ENCODE data around the gene HAGHL.

Gene HAGHL

GRCh38 chr16:680967-681745 is 45.8 kb upstream of the HAGHL start:
- no peak for TF ChIP-seq CTCF (IDR thresholded peaks at IDR 0.05; ENCODE audit: borderline replicate concordance, extremely low read depth, low read length, poor library complexity, severe bottlenecking)
- no peak for TF ChIP-seq EZH2 (IDR thresholded peaks at IDR 0.05; ENCODE audit: borderline replicate concordance, low read depth, low read length, severe bottlenecking)
- Histone ChIP-seq H4K20me1 (ENCODE audit: insufficient read depth, low read length) (peaks cover 47% of the 10 kb centered on the region), H3K36me3 (ENCODE audit: insufficient read depth, low read length) (peaks cover 49% of the 10 kb centered on the region), H3K27me3 (ENCODE audit: insufficient read depth, low read length, poor library complexity) (no peaks in the 10 kb centered on the region), H3K79me2 (ENCODE audit: insufficient read depth, low read length) (peaks cover 37% of the 10 kb centered on the region), H2AFZ (ENCODE audit: low read depth, low read length) (no peak overlapping the region), H3K27ac (ENCODE audit: low read length) (peak overlapping the region; percentile 76), H3K9me3 (ENCODE audit: insufficient read depth, low read length, severe bottlenecking) (no peaks in the 10 kb centered on the region), H3K9ac (ENCODE audit: low read depth, low read length) (peak overlapping the region; percentile 82), H3K4me2 (ENCODE audit: insufficient read depth, low read length) (peak overlapping the region; percentile 99), H3K4me1 (ENCODE audit: insufficient read depth, low read length) (peaks cover 66% of the 10 kb centered on the region), H3K4me3 (ENCODE audit: low read depth in 1 of 2, low read length in 2 of 2) (peak overlapping the region; percentile 42 to 98; a peak in 3 of 4 replicates)
- no peak for DNase-seq
- ATAC-seq (ENCODE audit: insufficient read depth, low read depth): no peak

GRCh38 chr16:681746-682427 is 45.0 kb upstream of the HAGHL start:
- DNase-seq (no peak), ATAC-seq (ENCODE audit: insufficient read depth, low read depth) (no peak)
- H3K9me3 ChIP-seq (ENCODE audit: insufficient read depth, low read length, severe bottlenecking): no peaks in the 10 kb centered on the region
- TF ChIP-seq CTCF (IDR thresholded peaks at IDR 0.05; ENCODE audit: borderline replicate concordance, extremely low read depth, low read length, poor library complexity, severe bottlenecking): no peak
- TF ChIP-seq EZH2 (IDR thresholded peaks at IDR 0.05; ENCODE audit: borderline replicate concordance, low read depth, low read length, severe bottlenecking): no peak
- no peak overlapping the region for H3K27ac ChIP-seq (ENCODE audit: low read length)
- no peaks in the 10 kb centered on the region for H3K27me3 ChIP-seq (ENCODE audit: insufficient read depth, low read length, poor library complexity)
- peaks cover 56% of the 10 kb centered on the region for H3K36me3 ChIP-seq (ENCODE audit: insufficient read depth, low read length)
- H3K9ac ChIP-seq (ENCODE audit: low read depth, low read length): peak overlapping the region; percentile 82
- H2AFZ ChIP-seq (ENCODE audit: low read depth, low read length): no peak overlapping the region
- H3K4me3 ChIP-seq (ENCODE audit: low read depth in 1 of 2, low read length in 2 of 2): peak overlapping the region in 1 of 2 experiments; percentile 98; a peak in 3 of 4 replicates
- peaks cover 37% of the 10 kb centered on the region for H3K79me2 ChIP-seq (ENCODE audit: insufficient read depth, low read length)
- peaks cover 44% of the 10 kb centered on the region for H4K20me1 ChIP-seq (ENCODE audit: insufficient read depth, low read length)
- peaks cover 67% of the 10 kb centered on the region for H3K4me1 ChIP-seq (ENCODE audit: insufficient read depth, low read length)
- peak overlapping the region; percentile 99 for H3K4me2 ChIP-seq (ENCODE audit: insufficient read depth, low read length)

GRCh38 chr16:682493-683395 is 44.2 kb upstream of the HAGHL start:
- Histone ChIP-seq H3K4me1 (ENCODE audit: insufficient read depth, low read length) (peaks cover 69% of the 10 kb centered on the region), H2AFZ (ENCODE audit: low read depth, low read length) (no peak overlapping the region), H3K9ac (ENCODE audit: low read depth, low read length) (peak overlapping the region; percentile 85), H3K36me3 (ENCODE audit: insufficient read depth, low read length) (peaks cover 65% of the 10 kb centered on the region), H3K9me3 (ENCODE audit: insufficient read depth, low read length, severe bottlenecking) (no peaks in the 10 kb centered on the region), H3K4me2 (ENCODE audit: insufficient read depth, low read length) (peak overlapping the region; percentile 99), H3K27ac (ENCODE audit: low read length) (peak overlapping the region; percentile 77; the same call in 1 of the 2 replicates), H3K79me2 (ENCODE audit: insufficient read depth, low read length) (peaks cover 41% of the 10 kb centered on the region), H3K27me3 (ENCODE audit: insufficient read depth, low read length, poor library complexity) (no peaks in the 10 kb centered on the region), H4K20me1 (ENCODE audit: insufficient read depth, low read length) (peaks cover 48% of the 10 kb centered on the region), H3K4me3 (ENCODE audit: low read depth in 1 of 2, low read length in 2 of 2) (peak overlapping the region; percentile 61 to 98; a peak in 3 of 4 replicates)
- ATAC-seq (ENCODE audit: insufficient read depth, low read depth) (no peak), DNase-seq (no peak)
- TF ChIP-seq EZH2 (IDR thresholded peaks at IDR 0.05; ENCODE audit: borderline replicate concordance, low read depth, low read length, severe bottlenecking) (no peak), CTCF (IDR thresholded peaks at IDR 0.05; ENCODE audit: borderline replicate concordance, extremely low read depth, low read length, poor library complexity, severe bottlenecking) (no peak)
